Sigmoid colon (tissue), 7 donors: Measurements from ENCODE around the gene LDLRAD2. TPM values are rescaled to one million over a fixed set of nuclear protein-coding genes. Genes with fewer than 3 reads are reported as not detected.

ENCODE experiments used
- DNase-seq: peaks from one replicate; pipeline ENCODE4 v3.0.0-alpha.2; 2019
- H3K27ac ChIP-seq, 4 donors: fragments of 200-600 bp; sonication (generic); one replicate each; pipeline ENCODE4 v1.5.1; 2016 to 2019; ENCODE audit warnings: mild to moderate bottlenecking in 1 of 4
- H3K27me3 ChIP-seq, 3 donors: fragments of 200-600 bp; sonication (generic); one replicate each; pipeline ENCODE4 v1.5.1; 2019; ENCODE audit warnings: mild to moderate bottlenecking in 1 of 3
- H3K36me3 ChIP-seq, 4 donors: fragments of 200-600 bp; sonication (generic); one replicate each; pipeline ENCODE4 v1.5.1; 2016 to 2019
- H3K4me1 ChIP-seq, 4 donors: fragments of 200-600 bp; sonication (generic); one replicate each; pipeline ENCODE4 v1.5.1; 2017 to 2019
- H3K4me3 ChIP-seq, 4 donors: fragments of 200-600 bp; sonication (generic); one replicate each; pipeline ENCODE4 v1.5.1; 2017 to 2019; ENCODE audit warnings: mild to moderate bottlenecking in 2 of 4, moderate library complexity in 1 of 4
- H3K9me3 ChIP-seq, 4 donors: fragments of 200-600 bp in 3 of 4; sonication (generic) in 3 of 4; one replicate each; pipeline versions ENCODE4 v1.5.1 to v1.6.1; 2013 to 2019
- CTCF ChIP-seq, 4 experiments: fragments of 450-650 bp in 3 of 4; fragments of 200-600 bp in 1 of 4; IDR thresholded peaks; one replicate each; pipeline ENCODE4 v1.5.1; 2016 to 2019; ENCODE audit warnings: antibody characterized with exemption in 4 of 4, mild to moderate bottlenecking in 3 of 4, moderate library complexity in 2 of 4
- EP300 ChIP-seq, 4 donors: sonication (generic); formaldehyde crosslinking; IDR thresholded peaks; one replicate each; pipeline ENCODE4 v1.6.1; 2017; ENCODE audit warnings: antibody characterized with exemption in 4 of 4
- POLR2A ChIP-seq, 2 donors: fragments of 450-650 bp; IDR thresholded peaks; one replicate each; pipeline ENCODE4 v1.6.1; 2016; ENCODE audit warnings: antibody characterized with exemption in 2 of 2, mild to moderate bottlenecking in 2 of 2, moderate library complexity in 2 of 2
- POLR2AphosphoS5 ChIP-seq, 4 donors: sonication (generic); formaldehyde crosslinking; IDR thresholded peaks; one replicate each; pipeline ENCODE4 v1.6.1; 2017; ENCODE audit warnings: antibody characterized with exemption in 4 of 4
- WGBS, 2 donors: extraction: QIAGEN DNeasy Blood & Tissue Kit; methylation state at CpG; one replicate each; pipeline ENCODE4 v1.1.7; 2013; 5-methylcytosine and 5-hydroxymethylcytosine counted together
- intact Hi-C: fragments of 100-400 bp; cut with DNase I; formaldehyde crosslinking; loops from one replicate; pipeline ENCODE4 v1.15.1; 2023
- polyA plus RNA-seq, 3 donors: library from polyadenylated mRNA; stranded (reverse); fragments of 200-250 nt; gene quantifications; one replicate each; pipeline ENCODE4 v1.2.3, GENCODE V29; 2013
- total RNA-seq, 4 donors: library from RNA; depleted of rRNA; stranded (reverse); fragments of >200 nt; gene quantifications; one replicate each; pipeline ENCODE4 v1.1.0, GENCODE V29; 2016
- donor health status: healthy with polysubstance abuse.
- donor health status: Bipolar disorder and iron deficiency.
- donor health status: healthy.

Gene LDLRAD2
- total and polyA plus RNA-seq, 7 donors = under 0.01 to 1.4 (median 0.23) TPM; not detected in 2

GRCh38 chr1:21786640-21787039, 25.4 kb upstream of the LDLRAD2 start:
- Histone ChIP-seq H3K4me3 (no peak overlapping the region), H3K27me3 (no peaks in the 10 kb centered on the region), H3K4me1 (peaks cover 0 to 10% (median 7%) of the 10 kb centered on the region in 4 donors), H3K9me3 (no peaks in the 10 kb centered on the region), H3K27ac (no peak overlapping the region), H3K36me3 (no peaks in the 10 kb centered on the region)
- intact Hi-C loops = no loop called here
- 83 to 84% methylated on average over 2 of the region's 2 CpGs for WGBS, 2 donors
- TF ChIP-seq EP300 (IDR thresholded peaks at IDR 0.05) = no peak
- no peak for TF ChIP-seq POLR2A (IDR thresholded peaks at IDR 0.05)
- TF ChIP-seq POLR2AphosphoS5 (IDR thresholded peaks at IDR 0.05) = no peak
- TF ChIP-seq CTCF (IDR thresholded peaks at IDR 0.05) = no peak
- no peak for DNase-seq

- TF ChIP-seq CTCF (IDR thresholded peaks at IDR 0.05) = no peak
- TF ChIP-seq POLR2A (IDR thresholded peaks at IDR 0.05) = no peak
- no peak for TF ChIP-seq EP300 (IDR thresholded peaks at IDR 0.05)
- no peak for TF ChIP-seq POLR2AphosphoS5 (IDR thresholded peaks at IDR 0.05)
- 86 to 87% methylated on average over 2 of the region's 2 CpGs for WGBS, 2 donors
- H3K9me3 ChIP-seq = peaks cover 0 to 4% (median 0%) of the 10 kb centered on the region in 4 donors
- DNase-seq = no peak
- H3K4me3 ChIP-seq = no peak overlapping the region
- intact Hi-C loops = no loop called here
- no peaks in the 10 kb centered on the region for H3K27me3 ChIP-seq
- H3K4me1 ChIP-seq = no peaks in the 10 kb centered on the region
- H3K36me3 ChIP-seq = no peaks in the 10 kb centered on the region
- no peak overlapping the region for H3K27ac ChIP-seq
These were observed 19.0 kb upstream of the LDLRAD2 start for GRCh38 chr1:21793104-21793503.

GRCh38 chr1:21794656-21795055, 17.4 kb upstream of the LDLRAD2 start:
- no peaks in the 10 kb centered on the region for H3K27me3 ChIP-seq
- DNase-seq = no peak
- TF ChIP-seq POLR2A (IDR thresholded peaks at IDR 0.05) = no peak
- no peak for TF ChIP-seq POLR2AphosphoS5 (IDR thresholded peaks at IDR 0.05)
- no peak for TF ChIP-seq CTCF (IDR thresholded peaks at IDR 0.05)
- no peak for TF ChIP-seq EP300 (IDR thresholded peaks at IDR 0.05)
- intact Hi-C loops = no loop called here
- H3K4me1 ChIP-seq = no peaks in the 10 kb centered on the region
- 92 to 95% methylated on average over 2 of the region's 2 CpGs for WGBS, 2 donors
- no peak overlapping the region for H3K4me3 ChIP-seq
- H3K36me3 ChIP-seq = no peaks in the 10 kb centered on the region
- no peak overlapping the region for H3K27ac ChIP-seq
- peaks cover 0 to 4% (median 0%) of the 10 kb centered on the region in 4 donors for H3K9me3 ChIP-seq

- intact Hi-C loops = no loop called here
- H3K4me1 ChIP-seq = no peaks in the 10 kb centered on the region
- peaks cover 0 to 4% (median 0%) of the 10 kb centered on the region in 4 donors for H3K9me3 ChIP-seq
- no peak overlapping the region for H3K27ac ChIP-seq
- no peak overlapping the region for H3K4me3 ChIP-seq
- H3K27me3 ChIP-seq = no peaks in the 10 kb centered on the region
- no peak for TF ChIP-seq POLR2AphosphoS5 (IDR thresholded peaks at IDR 0.05)
- no peaks in the 10 kb centered on the region for H3K36me3 ChIP-seq
- 94 to 96% methylated on average over 6 of the region's 6 CpGs for WGBS, 2 donors
- DNase-seq = no peak
These were observed 17.0 kb upstream of the LDLRAD2 start for GRCh38 chr1:21795075-21795474.

- Histone ChIP-seq H3K27me3 (no peaks in the 10 kb centered on the region), H3K36me3 (no peaks in the 10 kb centered on the region), H3K4me1 (no peaks in the 10 kb centered on the region), H3K9me3 (peaks cover 0 to 4% (median 0%) of the 10 kb centered on the region in 4 donors), H3K4me3 (no peak overlapping the region), H3K27ac (no peak overlapping the region)
- DNase-seq = no peak
- intact Hi-C loops = no loop called here
- 71 to 79% methylated on average over 5 of the region's 5 CpGs for WGBS, 2 donors
- no peak for TF ChIP-seq CTCF (IDR thresholded peaks at IDR 0.05)
- no peak for TF ChIP-seq POLR2AphosphoS5 (IDR thresholded peaks at IDR 0.05)
- no peak for TF ChIP-seq POLR2A (IDR thresholded peaks at IDR 0.05)
- no peak for TF ChIP-seq EP300 (IDR thresholded peaks at IDR 0.05)
These were observed 12.3 kb upstream of the LDLRAD2 start for GRCh38 chr1:21799730-21800129.
